Mucosa of descending colon (tissue), 3 donors: Measurements from ENCODE around the gene MIR17HG. TPM values are rescaled to one million over a fixed set of nuclear protein-coding genes. Genes with fewer than 3 reads are reported as not detected.

ENCODE experiments used
- ATAC-seq: fragments of 200-7000 bp; cut with Tn5 transposase; one replicate; pipeline ENCODE4 v1.9.1; 2020; ENCODE audit warnings: mild to moderate bottlenecking, moderate library complexity
- DNase-seq, 3 donors: peaks; one replicate each; pipeline ENCODE4 v3.0.0-alpha.2; 2020
- H3K36me3 ChIP-seq: fragments of 200-600 bp; one replicate; pipeline ENCODE4 v1.8.0; 2021; ENCODE audit warnings: low read depth, mild to moderate bottlenecking
- H3K4me1 ChIP-seq: fragments of 200-600 bp; one replicate; pipeline ENCODE4 v1.8.0; 2021; ENCODE audit warnings: low read depth, mild to moderate bottlenecking
- H3K4me3 ChIP-seq: fragments of 200-600 bp; one replicate; pipeline ENCODE4 v1.8.0; 2021; ENCODE audit warnings: mild to moderate bottlenecking
- H3K9me3 ChIP-seq: fragments of 200-600 bp; one replicate; pipeline ENCODE4 v1.8.0; 2021; ENCODE audit warnings: mild to moderate bottlenecking
- CTCF ChIP-seq: fragments of 200-600 bp; IDR thresholded peaks from one replicate; pipeline ENCODE4 v1.8.0; 2022; ENCODE audit warnings: antibody characterized with exemption, mild to moderate bottlenecking
- intact Hi-C, 2 donors: fragments of 100-400 bp; cut with DNase I in 1 of 2; cut with micrococcal nuclease in 1 of 2; formaldehyde crosslinking; loops; one replicate each; pipeline versions ENCODE4 v1.11.0 to v1.11.1; 2022; cut with DNase I, micrococcal nuclease
- total RNA-seq, 3 donors: library from RNA; stranded (reverse); fragmentation: NEBNext Ultra II Directional in 2 of 3; extraction: Animal tissue kit (Norgen Biotek cat#: 25700) in 2 of 3; gene quantifications; one replicate each; pipeline versions ENCODE4 v1.2.1 to v1.2.4, GENCODE V29; 2021 to 2023
- donor health status: DM: no; HTN: no; CAD: no; lungs with moderate emphysema.
- donor health status: DM: no; HTN: no; CAD: no.
- donor health status: DM: no; HTN: yes; CAD: no.

The MIR17HG gene
- total RNA-seq, 3 donors from 2014 or later: 4.1 to 6.1 (median 5.3) TPM

GRCh38 chr13:91370501-91370900 is 23.0 kb downstream of the MIR17HG start:
- Histone ChIP-seq H3K9me3 (no peaks in the 10 kb centered on the region), H3K4me1 (no peaks in the 10 kb centered on the region), H3K4me3 (no peak overlapping the region), H3K36me3 (no peaks in the 10 kb centered on the region)
- no peak for ATAC-seq
- no peak for DNase-seq
- intact Hi-C loops: loop anchor here in 1 of 2 donors (10.0 kb wide), 1 partner anchor 354 kb away; no protein-coding TSS in a partner anchor
- TF ChIP-seq CTCF: no peak

- H3K4me3 ChIP-seq: no peak overlapping the region
- DNase-seq (no peak), ATAC-seq (no peak)
- H3K9me3 ChIP-seq: no peaks in the 10 kb centered on the region
- TF ChIP-seq CTCF: no peak
- intact Hi-C loops: loop anchor here in 1 of 2 donors (10.0 kb wide), 1 partner anchor 352 kb away; no protein-coding TSS in a partner anchor
- no peaks in the 10 kb centered on the region for H3K36me3 ChIP-seq
- no peaks in the 10 kb centered on the region for H3K4me1 ChIP-seq
Observed at GRCh38 chr13:91372911-91373310, 25.4 kb downstream of the MIR17HG start.

- DNase-seq (no peak), ATAC-seq (peak; percentile 60)
- Histone ChIP-seq H3K36me3 (no peaks in the 10 kb centered on the region), H3K9me3 (no peaks in the 10 kb centered on the region), H3K4me1 (no peaks in the 10 kb centered on the region), H3K4me3 (no peak overlapping the region)
- intact Hi-C loops: loop anchor here in 1 of 2 donors (10.0 kb wide), 1 partner anchor 350 kb away; no protein-coding TSS in a partner anchor
- no peak for TF ChIP-seq CTCF
Observed at GRCh38 chr13:91375116-91375729, 27.7 kb downstream of the MIR17HG start.

- Histone ChIP-seq H3K36me3 (no peaks in the 10 kb centered on the region), H3K4me3 (no peak overlapping the region), H3K9me3 (no peaks in the 10 kb centered on the region), H3K4me1 (no peaks in the 10 kb centered on the region)
- no peak for TF ChIP-seq CTCF
- DNase-seq: peak in 1 of 3 donors; percentile 21
- intact Hi-C loops: no loop called here
- ATAC-seq: no peak
Observed at GRCh38 chr13:91381371-91381770, 33.9 kb downstream of the MIR17HG start.

DNA sequence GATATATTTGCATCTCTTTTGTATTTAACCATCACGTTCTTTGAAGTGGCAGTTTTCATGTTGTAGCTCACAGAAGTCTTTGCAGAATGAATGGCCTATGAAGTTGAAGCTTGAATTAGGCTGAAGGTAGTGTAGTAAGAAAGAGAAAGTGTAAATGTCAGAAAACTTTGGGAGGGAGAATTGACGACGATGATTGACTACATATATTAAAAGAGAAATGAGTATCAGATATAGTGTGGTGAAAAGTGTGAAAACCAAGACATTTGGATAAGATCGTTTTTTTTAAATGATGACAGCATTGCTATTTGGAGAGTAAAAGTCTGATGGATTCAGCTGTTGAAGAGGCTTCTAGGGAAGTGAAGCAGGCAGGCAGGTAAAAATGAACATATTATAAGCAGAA is 36.3 kb downstream of the MIR17HG start:
- Histone ChIP-seq H3K9me3 (no peaks in the 10 kb centered on the region), H3K4me3 (no peak overlapping the region), H3K4me1 (no peaks in the 10 kb centered on the region), H3K36me3 (no peaks in the 10 kb centered on the region)
- no peak for DNase-seq
- no peak for TF ChIP-seq CTCF
- intact Hi-C loops: no loop called here
- ATAC-seq: no peak
